PC-3 (cell line): ENCODE data around the gene AEBP2. TPM values are rescaled to one million over a fixed set of nuclear protein-coding genes. Genes with fewer than 3 reads are reported as not detected.

Source experiments
- ATAC-seq: fragments of 200-7000 bp; cut with Tn5 transposase; 2 replicates; pipeline ENCODE4 v1.9.1; 2020; ENCODE audit warnings: mild to moderate bottlenecking, moderate library complexity
- BruUV-seq: library from RNA; stranded (reverse); fragments of 400-500 nt; replicated peaks from 2 replicates; lab custom pipeline; 2021; lab: Mats Ljungman, UMichigan
- CTCF ChIA-PET: fragments of 300-600 bp; sonication (Branson Sonifier 250); formaldehyde crosslinking; loops from one replicate; lab custom pipeline; 2022; ENCODE audit warnings: antibody characterized with exemption; lab: Charles Lee
- POLR2A ChIA-PET: fragments of 300-600 bp; sonication (Branson Sonifier 250); formaldehyde crosslinking; loops from one replicate; lab custom pipeline; 2022; ENCODE audit warnings: antibody characterized with exemption; ENCODE audit not compliant: unreplicated experiment; lab: Charles Lee
- DNase-seq: peaks from one replicate; pipeline ENCODE4 v3.0.0-alpha.2; 2015
- H2AFZ ChIP-seq: fragments of 300-600 bp; sonication (generic); 2 replicates; pipeline ENCODE4 v1.6.0; 2016; ENCODE audit warnings: antibody characterized with exemption, low read length
- H3F3A ChIP-seq: fragments of 300-600 bp; sonication (generic); one replicate; pipeline ENCODE4 v1.6.0; 2017; ENCODE audit warnings: antibody characterized with exemption, low read length, control low read depth, mild to moderate bottlenecking; ENCODE audit not compliant: unreplicated experiment
- H3K27ac ChIP-seq: fragments of 300-600 bp; sonication (generic); 2 replicates; pipeline ENCODE4 v1.5.1; 2016; ENCODE audit warnings: mild to moderate bottlenecking, low read length
- H3K27me3 ChIP-seq: fragments of 300-600 bp; sonication (generic); 2 replicates; pipeline ENCODE4 v1.6.1; 2016; ENCODE audit warnings: low read length, mixed read lengths
- H3K36me3 ChIP-seq: fragments of 300-600 bp; sonication (generic); 2 replicates; pipeline ENCODE4 v1.6.1; 2016; ENCODE audit warnings: low read depth, mixed run types, low read length, mixed read lengths
- H3K4me1 ChIP-seq: fragments of 300-600 bp; sonication (generic); 2 replicates; pipeline ENCODE4 v1.5.1; 2016; ENCODE audit warnings: low read length; ENCODE audit not compliant: insufficient read depth
- H3K4me2 ChIP-seq: fragments of 300-600 bp; sonication (generic); 2 replicates; pipeline ENCODE4 v1.6.0; 2016; ENCODE audit warnings: low read length
- H3K4me3 ChIP-seq: fragments of 300-600 bp; sonication (generic); 2 replicates; pipeline ENCODE4 v1.5.1; 2016; ENCODE audit warnings: mild to moderate bottlenecking, low read length, mixed read lengths
- H3K79me2 ChIP-seq: fragments of 300-600 bp; sonication (generic); 2 replicates; pipeline ENCODE4 v1.6.1; 2017; ENCODE audit warnings: low read length, mixed read lengths
- H3K9ac ChIP-seq: fragments of 300-600 bp; sonication (generic); 2 replicates; pipeline ENCODE4 v1.6.0; 2016; ENCODE audit warnings: mild to moderate bottlenecking, low read length
- H3K9me2 ChIP-seq: fragments of 300-600 bp; sonication (generic); replicated peaks from 2 replicates; pipeline ENCODE4 v1.6.1; 2016; ENCODE audit warnings: mixed run types, low read length, mixed read lengths
- H3K9me3 ChIP-seq: fragments of 300-600 bp; sonication (generic); 2 replicates; pipeline ENCODE4 v1.6.1; 2016; ENCODE audit warnings: low read length, mixed read lengths
- H4K20me1 ChIP-seq: fragments of 300-600 bp; sonication (generic); 2 replicates; pipeline ENCODE4 v1.6.1; 2016; ENCODE audit warnings: low read length, mixed read lengths
- CTCF ChIP-seq: fragments of 300-600 bp; sonication (generic); conservative IDR thresholded peaks from 2 replicates; pipeline ENCODE4 v1.5.1; 2017; ENCODE audit warnings: antibody characterized with exemption, low read depth, mild to moderate bottlenecking, low read length
- EZH2 ChIP-seq: fragments of 300-600 bp; sonication (generic); IDR thresholded peaks from one replicate; pipeline ENCODE4 v1.6.1; 2017; ENCODE audit warnings: antibody characterized with exemption, mild to moderate bottlenecking, low read length; ENCODE audit not compliant: unreplicated experiment
- EZH2phosphoT487 ChIP-seq: fragments of 300-600 bp; sonication (generic); IDR thresholded peaks from 2 replicates; pipeline ENCODE4 v1.6.1; 2018; ENCODE audit warnings: mild to moderate bottlenecking, antibody characterized with exemption, low read length, borderline replicate concordance
- intact Hi-C: fragments of 100-400 bp; cut with micrococcal nuclease; formaldehyde crosslinking; loops from 2 replicates; pipeline ENCODE4 v1.9.0; 2023
- total RNA-seq: library from RNA; depleted of rRNA; stranded (reverse); fragments of >200 nt; gene quantifications from 2 replicates; pipeline ENCODE4 v1.2.3, GENCODE V29; 2014

AEBP2 gene
- total RNA-seq, 1 experiment from 2014 or later = 10.2 TPM

DNA sequence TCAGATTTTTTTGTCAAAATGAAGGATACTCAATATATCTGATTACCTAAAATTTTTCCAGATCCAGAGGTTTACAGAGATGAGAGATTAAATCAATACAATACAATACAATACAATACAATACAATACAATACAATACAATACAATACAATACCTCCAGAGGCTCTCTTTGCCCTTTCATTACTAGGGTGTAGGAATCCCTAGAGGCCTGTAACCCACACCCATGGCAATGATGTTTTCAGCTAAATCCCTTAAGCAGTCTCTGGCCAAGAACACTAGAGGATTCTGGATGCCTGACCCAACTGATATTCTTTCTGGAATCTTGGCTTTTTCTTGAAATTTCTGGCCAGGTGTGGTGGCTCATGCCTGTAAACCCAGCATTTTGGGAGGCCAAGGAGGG, 23.7 kb upstream of the AEBP2 start:
- no peaks in the 10 kb centered on the region for H3K27me3 ChIP-seq
- H2AFZ ChIP-seq = no peak overlapping the region
- TF ChIP-seq EZH2 (no peak), CTCF (no peak), EZH2phosphoT487 (no peak)
- no peak overlapping the region for H3K4me2 ChIP-seq
- POLR2A ChIA-PET = no interaction called here
- CTCF ChIA-PET = no interaction called here
- H3K27ac ChIP-seq = no peak overlapping the region
- no peaks in the 10 kb centered on the region for H3F3A ChIP-seq
- no peaks in the 10 kb centered on the region for H3K79me2 ChIP-seq
- no peaks in the 10 kb centered on the region for H4K20me1 ChIP-seq
- H3K4me1 ChIP-seq = no peaks in the 10 kb centered on the region
- no TSS peak for BruUV-seq
- no peaks in the 10 kb centered on the region for H3K9me3 ChIP-seq
- no peak overlapping the region for H3K4me3 ChIP-seq
- intact Hi-C loops = no loop called here
- H3K9me2 ChIP-seq = no peaks in the 10 kb centered on the region
- DNase-seq = no peak
- ATAC-seq = no peak
- H3K9ac ChIP-seq = no peak overlapping the region
- H3K36me3 ChIP-seq = no peaks in the 10 kb centered on the region

GRCh38 chr12:19419086-19419485, 20.2 kb upstream of the AEBP2 start:
- Histone ChIP-seq H3K27ac (no peak overlapping the region), H3K9me2 (no peaks in the 10 kb centered on the region), H3K9ac (no peak overlapping the region), H3K36me3 (no peaks in the 10 kb centered on the region), H4K20me1 (no peaks in the 10 kb centered on the region), H3K79me2 (no peaks in the 10 kb centered on the region), H2AFZ (no peak overlapping the region), H3K4me3 (no peak overlapping the region), H3F3A (no peaks in the 10 kb centered on the region), H3K9me3 (no peaks in the 10 kb centered on the region), H3K4me1 (no peaks in the 10 kb centered on the region), H3K4me2 (no peak overlapping the region), H3K27me3 (no peaks in the 10 kb centered on the region)
- ChIA-PET CTCF (no interaction called here), POLR2A (no interaction called here)
- intact Hi-C loops = no loop called here
- ATAC-seq (no peak), DNase-seq (no peak)
- BruUV-seq = no TSS peak
- TF ChIP-seq EZH2 = no peak
- no peak for TF ChIP-seq CTCF
- no peak for TF ChIP-seq EZH2phosphoT487

- TF ChIP-seq CTCF (no peak), EZH2 (no peak), EZH2phosphoT487 (no peak)
- no peak overlapping the region for H3K4me2 ChIP-seq
- no peak overlapping the region for H2AFZ ChIP-seq
- no peak overlapping the region for H3K27ac ChIP-seq
- H3K4me1 ChIP-seq = no peaks in the 10 kb centered on the region
- CTCF ChIA-PET = no interaction called here
- H3F3A ChIP-seq = no peaks in the 10 kb centered on the region
- no peak for ATAC-seq
- H3K4me3 ChIP-seq = no peak overlapping the region
- H3K9me3 ChIP-seq = no peaks in the 10 kb centered on the region
- no peaks in the 10 kb centered on the region for H3K27me3 ChIP-seq
- no peak overlapping the region for H3K9ac ChIP-seq
- H3K36me3 ChIP-seq = no peaks in the 10 kb centered on the region
- POLR2A ChIA-PET = no interaction called here
- H4K20me1 ChIP-seq = no peaks in the 10 kb centered on the region
- intact Hi-C loops = no loop called here
- no TSS peak for BruUV-seq
- no peaks in the 10 kb centered on the region for H3K79me2 ChIP-seq
- H3K9me2 ChIP-seq = no peaks in the 10 kb centered on the region
- DNase-seq = no peak
Observed at GRCh38 chr12:19421503-19422282, 17.6 kb upstream of the AEBP2 start.
